Endometrial microvascular endothelial cells (primary cell): ENCODE data around the gene ZMYND8. TPM values are rescaled to one million over a fixed set of nuclear protein-coding genes. Genes with fewer than 3 reads are reported as not detected.
"Not testable (repeated sequence)": the region's sequence is repeated elsewhere in the genome, so short reads cannot be mapped to it uniquely, and the experiment has no call there.

ENCODE experiments used
- in situ Hi-C: cut with HindIII; loops from 2 replicates; pipeline ENCODE4 v1.10.0; 2017; ENCODE audit warnings: low sequenced_read_pairs, low pct_unique_long_range_greater_than_20kb; ENCODE audit errors: inconsistent ontology term
- total RNA-seq: library from RNA; depleted of rRNA; stranded (reverse); fragments of >200 nt; gene quantifications from one replicate; pipeline ENCODE4 v1.2.3, GENCODE V29; 2015; ENCODE audit errors: inconsistent ontology term

Gene ZMYND8
- total RNA-seq, 1 donor from 2014 or later, result 22.4 TPM

DNA sequence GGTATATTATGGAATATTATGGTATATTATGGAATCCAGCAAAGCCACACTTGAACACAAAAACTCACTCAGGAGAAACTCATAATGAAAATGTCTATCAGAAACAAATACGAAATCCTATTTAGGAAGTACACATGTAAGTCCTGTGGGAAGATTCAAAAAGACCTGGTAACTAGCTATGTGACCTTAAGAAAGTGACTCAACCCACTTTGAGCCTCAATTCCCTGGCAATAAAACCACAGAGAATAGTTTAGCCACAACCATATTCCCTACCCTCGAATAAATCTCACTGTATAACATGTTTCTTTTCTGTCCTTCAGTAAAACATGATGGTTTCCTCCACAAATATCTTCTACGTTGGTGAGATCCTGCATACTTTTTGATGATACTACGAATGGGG is 56.4 kb downstream of the ZMYND8 start:
- in situ Hi-C loops, result no loop called here

DNA sequence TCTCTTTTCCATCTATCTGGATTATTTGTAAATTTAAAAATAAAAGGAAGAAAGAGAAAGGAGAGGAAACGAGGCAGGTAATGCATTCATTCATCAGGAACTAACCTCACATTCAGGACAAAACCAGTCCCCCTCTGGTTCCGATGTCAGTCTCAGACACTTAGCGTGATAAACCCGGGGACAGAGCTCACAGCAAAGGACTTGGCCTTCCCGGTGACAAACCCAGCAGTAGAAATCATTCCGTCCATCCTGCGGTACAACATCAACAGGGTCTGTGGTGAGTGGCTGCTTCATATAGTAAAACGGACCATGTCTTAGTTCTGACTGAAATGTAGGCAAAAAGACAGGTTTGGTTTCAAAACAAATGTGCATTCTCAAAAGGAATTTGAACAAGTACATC is 57.9 kb downstream of the ZMYND8 start:
- in situ Hi-C loops, result no loop called here

DNA sequence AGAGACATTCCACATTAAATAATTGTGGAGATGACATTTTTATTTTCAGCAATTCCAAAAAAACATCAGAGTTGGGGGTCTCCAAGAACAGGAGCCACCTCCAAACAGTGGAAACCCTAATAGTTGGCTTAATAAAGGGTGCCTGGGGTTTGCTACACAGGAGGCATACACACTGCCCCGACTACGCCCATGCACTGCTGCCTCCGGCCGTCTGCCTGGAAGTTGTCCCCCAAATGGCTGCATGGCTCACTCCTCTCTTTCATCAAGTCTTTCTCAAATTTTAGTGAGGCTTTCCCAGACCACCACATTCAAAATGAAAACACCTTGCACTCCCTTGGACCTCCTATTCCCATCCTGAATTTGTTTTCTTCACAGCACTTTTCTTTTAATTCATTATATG is 58.8 kb downstream of the ZMYND8 start:
- in situ Hi-C loops, result no loop called here

DNA sequence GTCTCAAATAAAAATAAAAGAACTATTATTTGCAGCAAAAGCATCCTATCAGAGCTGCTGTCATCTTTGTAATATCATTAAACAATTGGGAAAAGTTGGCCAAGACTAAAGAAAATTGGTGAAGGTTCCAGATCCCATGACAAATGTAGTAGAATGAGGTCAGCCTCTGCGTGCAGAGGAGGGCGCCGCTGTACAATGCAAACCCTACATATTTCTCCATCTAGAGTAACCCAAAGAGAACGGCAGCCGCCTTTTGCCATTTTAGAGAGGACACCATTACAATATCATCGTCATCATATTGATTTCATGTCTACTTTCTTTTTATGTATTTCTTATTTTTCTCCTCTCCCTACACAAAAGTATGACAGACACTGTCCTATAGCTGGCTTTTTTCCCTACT is 59.5 kb downstream of the ZMYND8 start:
- in situ Hi-C loops, result no loop called here

DNA sequence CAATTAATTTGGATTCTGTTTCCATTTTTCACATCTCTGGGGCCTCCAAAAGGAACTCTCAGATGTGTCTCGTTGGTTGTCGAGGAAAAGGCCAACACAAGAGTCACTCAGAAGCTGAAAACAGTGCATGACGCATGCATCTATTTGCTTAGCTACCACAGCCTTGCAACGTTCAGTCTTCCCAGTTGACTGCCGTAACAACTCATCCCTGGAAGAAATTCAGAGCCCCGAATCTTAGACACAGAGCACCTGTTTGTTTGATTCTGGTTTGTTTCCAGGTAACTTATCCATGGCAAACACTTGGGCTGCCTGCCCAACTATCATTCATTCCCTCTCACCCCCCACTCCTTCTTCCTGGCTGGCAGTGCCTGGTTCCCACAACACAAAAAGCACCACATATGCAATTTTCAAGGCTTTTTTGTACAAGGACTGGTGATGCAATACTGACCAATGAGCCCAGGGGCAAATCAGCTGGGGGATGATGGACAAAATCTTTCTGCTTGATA is 60.5 kb downstream of the ZMYND8 start:
- in situ Hi-C loops, result no loop called here

DNA sequence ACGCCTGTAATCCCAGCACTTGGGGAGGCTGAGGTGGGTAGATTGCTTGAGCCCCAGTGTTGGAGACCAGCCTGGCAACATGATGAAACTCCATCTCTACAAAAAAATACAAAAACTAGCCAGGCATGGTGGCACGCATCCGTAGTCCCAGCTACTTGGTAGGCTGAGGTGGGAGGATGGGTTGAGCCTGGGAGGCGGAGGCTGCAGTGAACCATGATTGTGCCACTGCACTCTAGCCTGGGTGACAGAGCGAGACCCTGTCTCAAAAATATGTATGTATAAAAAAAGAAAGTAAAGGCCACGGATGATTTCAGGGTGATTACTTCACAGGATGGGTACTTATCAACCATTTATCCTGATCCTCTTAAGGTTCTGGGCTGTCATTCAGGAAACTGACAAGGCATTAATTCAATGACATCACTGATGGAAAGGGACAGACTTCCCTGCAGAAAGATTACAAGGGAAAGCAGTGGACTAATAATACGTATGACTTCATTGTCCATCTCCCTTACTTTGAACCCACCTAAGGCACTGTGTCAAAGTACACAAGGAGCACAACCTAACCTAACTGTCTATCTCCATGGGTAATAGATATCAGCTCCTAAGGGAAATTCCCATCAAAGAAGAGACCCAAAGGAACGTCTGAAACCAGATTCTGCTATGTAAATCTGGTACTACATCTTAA is 61.2 kb downstream of the ZMYND8 start:
- in situ Hi-C loops, result no loop called here

DNA sequence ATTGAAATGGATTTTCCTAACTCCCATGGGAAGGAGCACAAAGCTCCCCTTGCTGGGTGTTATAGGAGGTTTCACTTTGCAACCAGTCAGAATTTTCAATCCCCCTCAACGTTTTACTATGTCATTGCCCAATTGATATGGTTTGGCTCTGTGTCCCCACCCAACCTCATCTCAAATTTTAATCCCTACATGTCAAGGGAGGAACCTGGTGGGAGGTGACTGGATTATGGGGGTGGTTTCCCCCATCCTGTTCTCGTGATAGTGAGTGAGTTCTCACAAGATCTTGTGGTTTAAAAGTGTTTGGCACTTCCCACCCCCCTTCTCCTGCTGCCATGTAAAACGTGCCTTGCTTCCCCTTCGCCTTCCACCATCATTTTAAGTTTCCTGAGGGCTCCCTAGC is 62.9 kb downstream of the ZMYND8 start:
- in situ Hi-C loops, result no loop called here

DNA sequence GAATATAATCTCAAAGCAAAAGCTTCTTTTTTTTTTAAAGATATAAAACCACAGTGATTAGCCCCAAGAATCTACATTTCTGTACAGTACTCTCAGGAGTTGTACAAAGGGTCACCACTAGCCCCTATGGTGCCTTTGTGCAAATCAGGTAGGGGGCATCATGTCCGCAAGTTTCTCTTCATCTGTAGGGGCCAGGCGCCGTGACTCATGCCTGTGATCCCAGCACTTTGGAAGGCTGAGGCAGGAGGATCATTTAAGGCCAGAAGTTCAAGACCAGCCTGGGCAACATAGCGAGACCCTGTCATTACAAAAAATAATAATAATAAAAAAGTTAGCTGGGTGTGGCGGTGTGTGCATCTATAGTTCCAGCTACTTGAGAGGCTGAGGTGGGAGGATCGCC is 63.9 kb downstream of the ZMYND8 start:
- in situ Hi-C loops, result no loop called here

DNA sequence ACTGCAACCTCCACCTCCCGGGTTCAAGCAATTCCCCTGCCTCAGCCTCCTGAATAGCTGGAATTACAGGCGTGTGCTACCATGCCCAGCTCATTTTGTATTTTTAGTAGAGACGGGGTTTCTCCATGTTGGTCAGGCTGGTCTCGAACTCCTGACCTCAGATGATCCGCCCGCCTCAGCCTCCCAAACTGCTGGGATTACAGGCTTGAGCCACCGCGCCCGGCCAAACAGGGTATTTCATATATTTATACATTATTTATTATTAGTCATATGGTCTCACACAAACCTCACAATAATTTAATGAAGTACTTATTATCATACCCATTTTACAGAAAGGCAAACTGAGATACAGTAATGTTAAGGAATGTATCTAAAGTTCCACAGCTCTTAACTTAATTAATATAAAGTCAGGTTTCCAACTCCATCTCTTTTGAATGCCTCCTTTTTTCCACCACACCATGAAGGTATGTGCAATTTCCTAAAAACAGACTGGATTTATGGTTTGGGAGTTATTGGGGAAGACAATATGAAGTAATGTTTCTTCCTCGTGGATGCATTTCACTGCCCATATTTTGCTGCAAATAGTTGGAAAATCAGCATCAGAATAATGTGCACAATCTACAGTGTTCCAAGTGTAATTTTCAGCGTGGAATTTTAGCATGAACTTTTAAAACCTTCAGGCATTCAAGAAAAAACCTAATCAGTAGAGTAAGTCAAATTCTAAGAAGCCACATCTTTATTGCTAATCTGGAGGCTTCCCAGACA is 65.7 kb downstream of the ZMYND8 start:
- in situ Hi-C loops, result no loop called here

DNA sequence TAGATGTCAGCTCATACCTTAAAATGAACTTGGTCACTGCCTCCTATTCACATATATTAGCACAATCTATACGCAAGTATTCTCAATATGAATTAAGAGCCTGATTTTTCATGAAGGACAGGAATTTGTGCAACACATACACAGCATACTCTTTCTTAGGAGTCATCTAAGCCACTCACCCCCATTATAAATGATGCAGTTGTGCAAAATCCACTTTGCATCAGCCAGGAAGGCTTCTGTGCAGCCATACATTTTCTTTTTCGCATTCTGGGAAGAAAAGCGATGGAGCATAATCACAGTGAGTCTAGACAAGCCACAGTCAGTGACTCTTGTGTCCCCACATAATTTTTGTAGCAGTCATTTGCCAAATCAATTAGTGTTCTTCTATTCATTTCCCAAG is 66.5 kb downstream of the ZMYND8 start:
- in situ Hi-C loops, result no loop called here

DNA sequence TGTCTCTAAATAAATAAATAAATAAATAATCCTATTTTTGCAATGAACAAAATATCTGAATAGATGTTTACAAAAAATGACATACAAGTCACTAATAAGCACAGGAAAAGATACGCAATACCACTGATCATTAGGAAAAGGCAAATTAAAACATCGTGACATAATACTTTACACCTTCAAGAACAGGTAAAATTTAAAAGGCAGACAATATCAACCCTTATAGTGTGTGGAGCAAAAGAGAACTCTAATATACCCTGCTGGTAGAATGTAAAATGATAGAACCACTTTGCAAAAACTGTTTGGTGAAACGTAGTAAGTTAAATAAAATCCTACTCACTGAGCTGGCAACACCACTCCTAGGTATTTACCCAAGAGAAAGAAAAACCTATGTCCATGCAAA is 67.4 kb downstream of the ZMYND8 start:
- in situ Hi-C loops, result no loop called here

DNA sequence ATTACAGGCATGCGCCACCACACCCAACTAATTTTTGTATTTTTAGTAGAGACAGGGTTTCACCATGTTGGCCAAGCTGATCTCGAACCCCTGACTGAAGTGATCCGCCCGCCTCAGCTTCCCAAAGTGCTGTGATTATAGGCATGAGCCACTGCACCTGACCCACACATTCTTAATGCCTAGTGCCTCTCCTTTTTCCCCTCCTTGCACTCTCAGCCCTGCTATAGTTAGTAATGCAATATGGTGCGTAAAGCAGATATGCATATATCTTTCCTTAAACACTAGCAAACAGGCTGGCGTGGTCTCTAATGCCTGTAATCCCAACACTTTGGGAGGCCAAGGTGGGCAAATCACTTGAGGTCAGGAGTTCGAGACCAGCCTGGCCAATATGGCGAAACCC is 68.0 kb downstream of the ZMYND8 start:
- in situ Hi-C loops, result not testable (repeated sequence)

DNA sequence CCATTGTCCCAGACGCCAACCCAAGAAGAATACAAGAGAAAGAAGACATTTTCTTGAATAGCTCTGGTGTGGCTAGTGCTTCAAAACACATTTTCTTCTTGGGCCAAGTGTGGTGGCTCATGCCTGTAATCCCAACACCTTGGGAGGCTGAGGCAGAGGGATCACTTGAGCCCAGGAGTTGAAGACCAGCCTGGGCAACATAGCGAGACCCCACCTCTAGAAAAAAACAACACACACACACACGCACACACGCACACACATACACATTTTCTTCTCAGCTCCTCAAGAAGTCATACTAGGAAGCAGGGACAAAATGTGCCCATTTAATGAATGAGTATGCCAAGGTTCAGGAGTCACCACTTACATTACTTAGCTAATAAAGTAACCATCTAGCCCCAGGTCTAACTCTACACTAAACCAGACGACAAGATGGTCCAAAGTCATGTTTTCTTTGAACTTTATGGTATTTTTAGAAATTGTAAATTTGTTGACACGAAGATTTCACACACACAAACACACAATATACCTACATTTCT is 68.8 kb downstream of the ZMYND8 start:
- in situ Hi-C loops, result no loop called here

DNA sequence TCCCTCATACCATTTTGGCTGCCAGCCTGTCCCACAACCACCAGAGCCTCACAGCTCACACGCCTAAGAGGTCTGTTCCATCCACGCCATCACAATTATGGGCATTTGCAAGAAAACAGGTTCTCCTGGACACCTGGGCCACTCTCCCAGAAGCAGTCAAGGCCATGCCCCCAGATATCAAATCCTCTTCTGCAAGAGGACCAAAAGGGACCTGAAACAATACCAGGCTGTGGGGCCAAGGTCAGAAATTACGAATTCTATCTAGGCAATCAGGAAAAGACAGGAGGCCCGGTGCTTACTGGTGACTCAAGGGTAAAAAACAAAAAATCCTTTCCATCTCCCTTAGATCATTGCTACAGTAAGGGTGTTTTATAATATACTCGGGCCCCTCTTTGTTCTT is 69.8 kb downstream of the ZMYND8 start:
- in situ Hi-C loops, result no loop called here

DNA sequence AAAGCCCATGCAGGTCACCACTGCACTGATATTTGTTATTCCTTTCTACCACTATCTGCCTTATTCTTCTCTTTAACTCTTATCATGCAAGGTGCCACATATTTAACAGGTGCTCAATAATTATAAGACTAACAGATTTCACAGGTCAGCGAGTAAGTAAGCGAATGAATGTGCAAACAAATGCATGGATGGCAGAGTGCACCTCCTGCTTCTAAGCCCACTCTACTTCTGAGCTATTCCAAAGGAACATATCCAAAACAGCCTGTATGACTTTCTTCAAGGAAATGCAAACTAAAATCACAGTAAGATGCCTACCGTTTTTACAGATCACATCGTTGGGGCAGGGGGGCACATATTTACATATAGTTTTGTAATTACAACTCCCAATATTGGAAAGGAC is 71.3 kb downstream of the ZMYND8 start:
- in situ Hi-C loops, result no loop called here

DNA sequence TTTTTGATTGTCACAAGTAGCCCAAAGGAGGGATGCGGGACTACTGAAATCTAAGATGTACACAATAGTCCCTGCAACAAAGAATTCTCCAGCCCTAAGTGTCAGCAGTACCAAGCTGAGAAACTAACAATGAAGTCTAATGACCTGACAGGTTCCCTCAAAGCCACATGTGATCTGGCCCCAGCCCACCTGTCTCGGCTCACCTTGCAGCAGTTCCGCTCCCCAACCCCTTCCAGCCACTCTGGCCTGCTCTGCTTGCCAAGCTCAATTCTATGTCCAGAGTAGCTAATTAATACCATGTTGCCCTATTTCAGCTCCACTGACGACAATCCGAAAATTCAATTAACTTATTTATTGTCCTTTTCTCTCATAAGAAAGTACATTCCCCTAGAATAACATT is 72.1 kb downstream of the ZMYND8 start:
- in situ Hi-C loops, result no loop called here

DNA sequence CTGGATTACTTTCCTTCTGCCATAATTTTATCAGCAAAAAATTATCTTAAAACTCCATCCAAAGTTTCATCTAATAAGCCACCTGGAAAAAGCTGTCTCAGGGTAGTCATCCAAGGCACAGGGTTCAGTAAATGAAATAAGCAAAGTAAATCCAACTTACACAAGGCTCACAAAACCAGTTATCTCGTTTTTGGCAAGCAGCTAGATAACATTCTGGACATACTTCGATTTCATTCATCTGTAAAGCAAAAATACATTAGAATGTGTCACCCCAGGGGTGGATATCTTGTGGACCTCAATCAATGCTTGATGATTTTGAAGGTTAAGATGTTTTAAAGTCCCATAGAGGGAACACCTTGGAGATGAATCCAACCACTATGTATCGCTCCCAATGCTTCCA is 73.1 kb downstream of the ZMYND8 start:
- in situ Hi-C loops, result no loop called here

DNA sequence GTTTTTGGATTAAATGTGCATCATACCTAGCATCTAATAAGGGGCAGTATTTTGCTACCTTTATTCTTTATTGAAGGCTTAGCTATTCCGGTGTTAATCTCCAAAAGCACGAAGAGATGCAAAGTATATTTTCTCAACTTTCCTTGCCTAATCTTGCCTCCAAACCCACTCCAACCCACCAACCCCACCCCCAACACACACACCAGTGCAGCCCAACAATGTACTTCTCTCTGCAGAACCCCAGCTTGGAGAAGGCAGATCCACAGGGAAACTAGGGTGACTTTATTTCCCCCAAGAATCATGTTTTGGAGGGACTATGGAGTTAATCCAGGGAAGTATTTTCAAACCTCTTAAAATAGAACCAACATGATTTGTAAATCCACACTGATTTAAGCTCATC is 73.6 kb downstream of the ZMYND8 start:
- in situ Hi-C loops, result no loop called here

DNA sequence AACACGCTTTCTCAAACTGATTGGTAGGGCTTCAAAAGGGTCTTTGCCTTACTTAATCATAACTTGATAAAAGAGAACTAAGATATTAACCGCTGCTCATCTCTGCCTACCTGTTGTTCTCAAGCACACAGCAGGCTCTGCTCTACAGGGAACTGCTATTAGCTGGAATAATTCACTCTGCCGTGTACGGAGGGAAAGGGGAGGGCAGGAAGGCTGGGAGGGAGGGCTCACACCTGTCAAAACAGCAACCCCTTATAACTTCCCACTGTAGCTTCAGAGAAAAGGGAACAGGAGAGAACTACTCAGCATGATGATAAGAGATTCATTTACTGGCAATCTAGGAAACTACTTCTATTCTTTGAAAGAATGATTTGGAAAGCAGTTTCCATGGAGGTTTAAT is 75.1 kb downstream of the ZMYND8 start:
- in situ Hi-C loops, result no loop called here

DNA sequence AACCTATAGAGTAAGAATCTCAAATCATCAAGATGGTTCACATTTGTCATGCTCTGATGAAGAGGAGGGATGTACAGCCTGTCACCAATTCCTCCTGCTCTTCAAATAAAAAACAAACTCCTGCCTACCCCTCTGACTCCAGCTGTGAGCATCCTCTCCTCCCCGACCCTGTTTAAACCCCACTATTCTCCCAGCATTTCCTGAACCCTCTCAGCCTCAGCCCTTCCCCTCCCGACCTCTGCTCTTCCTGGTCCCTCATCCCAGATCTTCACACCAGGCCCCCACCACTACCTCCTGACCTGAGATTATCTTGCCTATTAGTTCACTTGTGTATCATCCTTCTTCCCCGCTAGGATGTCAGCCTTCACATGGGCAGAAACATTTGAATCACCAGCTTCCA is 75.8 kb downstream of the ZMYND8 start:
- in situ Hi-C loops, result no loop called here
